Hepatocyte (in vitro differentiated cells): ENCODE results near the gene MED19. TPM values are rescaled to one million over a fixed set of nuclear protein-coding genes. Genes with fewer than 3 reads are reported as not detected.
"Not testable (repeated sequence)": the region's sequence is repeated elsewhere in the genome, so short reads cannot be mapped to it uniquely, and the experiment has no call there.

Source experiments
- DNase-seq: peaks from one replicate; pipeline ENCODE4 v3.0.0-alpha.2; 2016; ENCODE audit warnings: low spot score
- H2AFZ ChIP-seq: fragments of 200-600 bp; sonication (generic); 2 replicates; pipeline ENCODE4 v1.6.0; 2016; ENCODE audit warnings: antibody characterized with exemption, mild to moderate bottlenecking
- H3K27ac ChIP-seq: fragments of 200-600 bp; sonication (generic); 2 replicates; pipeline ENCODE4 v1.5.1; 2016; ENCODE audit warnings: mild to moderate bottlenecking
- H3K27me3 ChIP-seq: fragments of 200-600 bp; sonication (generic); 2 replicates; pipeline ENCODE4 v1.6.1; 2016
- H3K36me3 ChIP-seq: fragments of 200-600 bp; sonication (generic); replicated peaks from 2 replicates; pipeline ENCODE4 v1.5.1; 2016; ENCODE audit warnings: low read depth; ENCODE audit not compliant: insufficient read depth
- H3K4me1 ChIP-seq: fragments of 200-600 bp; sonication (generic); 2 replicates; pipeline ENCODE4 v1.5.1; 2016; ENCODE audit warnings: mild to moderate bottlenecking, moderate library complexity; ENCODE audit not compliant: insufficient read depth
- H3K4me2 ChIP-seq: fragments of 200-600 bp; sonication (generic); 2 replicates; pipeline ENCODE4 v1.6.0; 2016
- H3K4me3 ChIP-seq: fragments of 200-600 bp; sonication (generic); 2 replicates; pipeline ENCODE4 v1.5.1; 2016; ENCODE audit warnings: mild to moderate bottlenecking
- H3K79me2 ChIP-seq: fragments of 200-600 bp; sonication (generic); 2 replicates; pipeline ENCODE4 v1.6.0; 2017; ENCODE audit warnings: mild to moderate bottlenecking
- H3K9me2 ChIP-seq: fragments of 200-600 bp; sonication (generic); replicated peaks from 2 replicates; pipeline ENCODE4 v1.6.0; 2017; ENCODE audit warnings: mild to moderate bottlenecking; ENCODE audit not compliant: insufficient read depth
- H3K9me3 ChIP-seq: fragments of 200-600 bp; sonication (generic); 2 replicates; pipeline ENCODE4 v1.5.1; 2016; ENCODE audit warnings: low read depth, mild to moderate bottlenecking
- H4K20me1 ChIP-seq: fragments of 200-600 bp; sonication (generic); 2 replicates; pipeline ENCODE4 v1.6.0; 2016; ENCODE audit warnings: mild to moderate bottlenecking; ENCODE audit not compliant: insufficient read depth, poor library complexity, severe bottlenecking
- CTCF ChIP-seq: fragments of 200-600 bp; sonication (generic); IDR thresholded peaks from 2 replicates; pipeline ENCODE4 v1.5.1; 2016; ENCODE audit warnings: antibody characterized with exemption, mild to moderate bottlenecking; ENCODE audit not compliant: poor library complexity
- EZH2 ChIP-seq: fragments of 200-600 bp; sonication (generic); IDR thresholded peaks from 2 replicates; pipeline ENCODE4 v1.6.1; 2016; ENCODE audit warnings: antibody characterized with exemption, mild to moderate bottlenecking, borderline replicate concordance
- EZH2phosphoT487 ChIP-seq: fragments of 200-600 bp; sonication (generic); IDR thresholded peaks from one replicate; pipeline ENCODE4 v1.6.1; 2018; ENCODE audit warnings: antibody characterized with exemption, mild to moderate bottlenecking, low read depth, moderate library complexity; ENCODE audit not compliant: unreplicated experiment, severe bottlenecking
- WGBS: methylation state at CpG from one replicate; pipeline ENCODE4 v1.1.6; 2016; ENCODE audit warnings: low lambda C conversion rate; ENCODE audit errors: missing lambda C conversion rate; 5-methylcytosine and 5-hydroxymethylcytosine counted together
- polyA plus RNA-seq: library from polyadenylated mRNA; unstranded; fragments of >200 nt; fragmentation: Nextera tagmentation; extraction: Ambion mirVana; gene quantifications from 2 replicates; pipeline ENCODE4 v1.2.1, GENCODE V29; 2016
- total RNA-seq: library from RNA; depleted of rRNA; stranded (reverse); fragments of >200 nt; gene quantifications from 2 replicates; pipeline ENCODE4 v1.2.3, GENCODE V29; 2014

Gene MED19
- total and polyA plus RNA-seq, 2 experiments from 2014 or later: 15.5 to 30.2 TPM

GRCh38 chr11:57712256-57713150 is 488 bp upstream of the MED19 start, which contains the start of gene TMX2:
TMX2 (plus strand) TSS chr11:57712593; CDS start chr11:57712619, 26 bp downstream.
- TF ChIP-seq CTCF (no peak), EZH2 (no peak), EZH2phosphoT487 (no peak)
- Histone ChIP-seq H3K4me2 (peak within 1 kb of the TSS; percentile 96), H3K4me3 (peak within 1 kb of the TSS; percentile 32), H4K20me1 (no peaks in the 10 kb centered on the region), H2AFZ (peak within 1 kb of the TSS; percentile 32), H3K79me2 (peaks cover 65% of the 10 kb centered on the region), H3K4me1 (peaks cover 21% of the 10 kb centered on the region), H3K27me3 (no peaks in the 10 kb centered on the region), H3K36me3 (no peaks in the 10 kb centered on the region), H3K9me3 (no peaks in the 10 kb centered on the region), H3K27ac (peak within 1 kb of the TSS; percentile 87), H3K9me2 (no peaks in the 10 kb centered on the region)
- WGBS: 1% methylated on average over 53 of the region's 53 CpGs
- DNase-seq: peak; percentile 97

- H3K9me3 ChIP-seq: no peaks in the 10 kb centered on the region
- peaks cover 21% of the 10 kb centered on the region for H3K4me1 ChIP-seq
- TF ChIP-seq EZH2phosphoT487 (no peak), CTCF (no peak), EZH2 (no peak)
- 97% methylated on average over 5 of the region's 5 CpGs for WGBS
- H3K27me3 ChIP-seq: no peaks in the 10 kb centered on the region
- no peak overlapping the region for H2AFZ ChIP-seq
- peaks cover 76% of the 10 kb centered on the region for H3K79me2 ChIP-seq
- no peaks in the 10 kb centered on the region for H3K9me2 ChIP-seq
- H3K4me3 ChIP-seq: no peak overlapping the region
- H3K36me3 ChIP-seq: no peaks in the 10 kb centered on the region
- no peak for DNase-seq
- H3K27ac ChIP-seq: no peak overlapping the region
- H3K4me2 ChIP-seq: no peak overlapping the region
- H4K20me1 ChIP-seq: no peaks in the 10 kb centered on the region
Observed at GRCh38 chr11:57709802-57710367, 2.1 kb downstream of the MED19 start.

- H3K4me2 ChIP-seq, H3K9me3 ChIP-seq, H3K4me1 ChIP-seq, H4K20me1 ChIP-seq, DNase-seq, H2AFZ ChIP-seq, H3K4me3 ChIP-seq, H3K36me3 ChIP-seq, H3K27ac ChIP-seq, H3K9me2 ChIP-seq, H3K27me3 ChIP-seq: not testable (repeated sequence)
- peaks cover 42% of the 10 kb centered on the region for H3K79me2 ChIP-seq
- 93% methylated on average over 8 of the region's 8 CpGs for WGBS
Observed at GRCh38 chr11:57705432-57705831, 6.6 kb downstream of the MED19 start.

GRCh38 chr11:57704932-57705331 is 7.1 kb downstream of the MED19 start:
- no peak overlapping the region for H3K27ac ChIP-seq
- H3K4me2 ChIP-seq: no peak overlapping the region
- no peaks in the 10 kb centered on the region for H3K27me3 ChIP-seq
- H2AFZ ChIP-seq: no peak overlapping the region
- DNase-seq: no peak
- H3K9me2 ChIP-seq: no peaks in the 10 kb centered on the region
- H3K9me3 ChIP-seq: no peaks in the 10 kb centered on the region
- no peaks in the 10 kb centered on the region for H3K4me1 ChIP-seq
- TF ChIP-seq EZH2 (no peak), EZH2phosphoT487 (no peak), CTCF (no peak)
- H4K20me1 ChIP-seq: no peaks in the 10 kb centered on the region
- WGBS: 96% methylated on average over 6 of the region's 6 CpGs
- H3K36me3 ChIP-seq: no peaks in the 10 kb centered on the region
- H3K4me3 ChIP-seq: no peak overlapping the region
- peaks cover 37% of the 10 kb centered on the region for H3K79me2 ChIP-seq
